Vagina (tissue), 2 donors: ENCODE data around the gene MUCL3.

Source experiments
- POLR2A ChIP-seq, 2 donors: fragments of 450-650 bp; IDR thresholded peaks; one replicate each; pipeline ENCODE4 v1.6.1; 2017; ENCODE audit warnings: antibody characterized with exemption in 2 of 2, mild to moderate bottlenecking in 2 of 2, moderate library complexity in 2 of 2
- POLR2AphosphoS5 ChIP-seq, 2 donors: sonication (generic); formaldehyde crosslinking; IDR thresholded peaks; one replicate each; pipeline ENCODE4 v1.9.0; 2017; ENCODE audit warnings: antibody characterized with exemption in 2 of 2, mild to moderate bottlenecking in 2 of 2, low read depth in 1 of 2; ENCODE audit not compliant: insufficient read depth in 1 of 2
- TF ChIP-seq, protein P1 (sequence below), 3 experiments: fragments of 450-650 bp in 2 of 3; fragments of 200-600 bp in 1 of 3; sonication (generic) in 1 of 3; IDR thresholded peaks; one replicate each; pipeline ENCODE4 v1.5.1; 2017 to 2019; ENCODE audit warnings: antibody characterized with exemption in 3 of 3, mild to moderate bottlenecking in 2 of 3, moderate library complexity in 2 of 3

DNA sequence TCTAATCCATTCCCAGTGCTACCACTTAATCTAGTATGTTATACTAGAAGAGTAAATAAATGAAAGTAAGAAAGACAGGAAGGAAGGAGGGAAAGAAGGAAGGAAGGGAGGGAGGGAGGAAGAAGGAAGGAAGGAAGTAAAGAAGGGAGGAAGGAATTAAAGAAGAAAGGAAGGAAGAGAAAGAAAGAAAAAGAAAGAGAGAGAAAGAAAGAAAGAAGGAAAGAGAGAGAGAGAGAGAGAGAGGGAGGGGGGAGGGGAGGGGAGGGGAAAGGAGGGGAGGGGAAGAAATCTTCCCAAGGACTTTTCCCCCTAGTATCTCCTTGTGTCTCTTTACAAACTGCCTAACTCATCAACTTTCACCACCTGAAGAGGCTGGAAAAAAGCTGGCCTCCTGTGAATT is 21.9 kb downstream of the MUCL3 start:
- TF ChIP-seq, protein P1, sequence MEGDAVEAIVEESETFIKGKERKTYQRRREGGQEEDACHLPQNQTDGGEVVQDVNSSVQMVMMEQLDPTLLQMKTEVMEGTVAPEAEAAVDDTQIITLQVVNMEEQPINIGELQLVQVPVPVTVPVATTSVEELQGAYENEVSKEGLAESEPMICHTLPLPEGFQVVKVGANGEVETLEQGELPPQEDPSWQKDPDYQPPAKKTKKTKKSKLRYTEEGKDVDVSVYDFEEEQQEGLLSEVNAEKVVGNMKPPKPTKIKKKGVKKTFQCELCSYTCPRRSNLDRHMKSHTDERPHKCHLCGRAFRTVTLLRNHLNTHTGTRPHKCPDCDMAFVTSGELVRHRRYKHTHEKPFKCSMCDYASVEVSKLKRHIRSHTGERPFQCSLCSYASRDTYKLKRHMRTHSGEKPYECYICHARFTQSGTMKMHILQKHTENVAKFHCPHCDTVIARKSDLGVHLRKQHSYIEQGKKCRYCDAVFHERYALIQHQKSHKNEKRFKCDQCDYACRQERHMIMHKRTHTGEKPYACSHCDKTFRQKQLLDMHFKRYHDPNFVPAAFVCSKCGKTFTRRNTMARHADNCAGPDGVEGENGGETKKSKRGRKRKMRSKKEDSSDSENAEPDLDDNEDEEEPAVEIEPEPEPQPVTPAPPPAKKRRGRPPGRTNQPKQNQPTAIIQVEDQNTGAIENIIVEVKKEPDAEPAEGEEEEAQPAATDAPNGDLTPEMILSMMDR (IDR thresholded peaks at IDR 0.05): no peak
- TF ChIP-seq POLR2A (IDR thresholded peaks at IDR 0.05) (no peak), POLR2AphosphoS5 (IDR thresholded peaks at IDR 0.05; ENCODE audit: insufficient read depth in 1 of 2, low read depth in 1 of 2) (no peak)
